ENCODE measurements around the gene ADM2. TPM values are rescaled to one million over a fixed set of nuclear protein-coding genes. Genes with fewer than 3 reads are reported as not detected.

Gene ADM2
- polyA plus RNA-seq, 1 of the 3 experiments (the other 2 are of a cell fraction): 0.61 TPM

DNA sequence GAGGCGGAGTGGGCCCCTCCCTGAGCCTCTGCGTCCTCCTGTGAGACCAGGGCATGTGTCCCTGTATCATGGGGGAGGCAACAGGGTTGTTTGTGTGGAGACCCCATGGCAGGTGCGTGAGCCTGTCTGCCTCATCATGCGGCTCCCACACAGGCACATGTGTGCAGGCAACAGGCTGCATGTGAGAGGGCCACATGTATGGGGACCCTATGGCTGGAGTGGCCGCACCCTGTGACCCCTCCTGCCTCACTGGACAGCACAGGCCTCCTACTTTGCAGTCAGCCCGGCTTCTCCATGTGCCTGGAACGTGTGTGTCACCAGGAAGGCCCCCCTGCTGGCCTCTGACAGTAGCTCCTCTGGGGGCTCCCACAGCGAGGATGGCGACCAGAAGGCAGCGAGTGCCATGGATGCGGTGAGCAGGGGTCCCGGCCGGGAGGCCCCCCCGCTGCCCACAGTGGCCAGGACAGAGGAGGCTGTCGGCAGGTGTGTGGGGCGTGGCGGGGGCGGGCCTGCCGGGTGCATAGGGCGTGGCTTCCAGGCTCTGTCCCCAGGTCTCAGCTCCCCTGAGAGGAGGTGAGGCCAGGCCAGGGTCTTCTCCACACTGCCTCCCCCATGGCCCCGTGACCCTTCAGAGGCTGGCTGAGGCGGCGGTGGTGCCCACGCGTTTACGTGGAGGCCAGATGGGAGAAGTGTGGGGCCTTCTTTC is 40.6 kb upstream of the ADM2 start:
- H3K9ac ChIP-seq: no peak overlapping the region
- CTCF ChIA-PET: interaction anchor here (1.1 to 1.2 kb wide), 2 partner anchors 18 to 41 kb away, joined by 3 read pairs; no protein-coding TSS in a partner anchor
- POLR2A ChIA-PET: no interaction called here
- H3K36me3 ChIP-seq (replicated peaks in 1 of 2; ENCODE audit: control insufficient read depth in 1 of 2, insufficient read depth in 2 of 2, low read length in 1 of 2): peaks cover 0 to 67% of the 10 kb centered on the region in 2 experiments
- no peak overlapping the region for H3K4me2 ChIP-seq
- peaks cover 6% of the 10 kb centered on the region; the same call in 1 of the 2 replicates for H4K20me1 ChIP-seq (ENCODE audit: insufficient read depth)
- 96% methylated on average over 8 of the region's 26 CpGs for WGBS (ENCODE audit: low lambda C conversion rate)
- H3K9me2 ChIP-seq: no peaks in the 10 kb centered on the region
- H3K79me2 ChIP-seq (ENCODE audit: insufficient read depth): no peaks in the 10 kb centered on the region
- no peak for DNase-seq
- no peak for TF ChIP-seq YY1 (IDR thresholded peaks at IDR 0.05; ENCODE audit: low read depth)
- peaks cover 5 to 9% of the 10 kb centered on the region in 2 experiments; a peak in 1 of 4 replicates for H3K4me1 ChIP-seq (ENCODE audit: control insufficient read depth in 1 of 2, insufficient read depth in 2 of 2, low read depth in 1 of 2, low read length in 1 of 2)
- H3K27ac ChIP-seq (ENCODE audit: low read depth in 2 of 2, low read length in 1 of 2): no peak overlapping the region
- H3K4me3 ChIP-seq (ENCODE audit: low read depth in 2 of 2, low read length in 1 of 2): no peak overlapping the region
- H3K27me3 ChIP-seq (ENCODE audit: insufficient read depth): no peaks in the 10 kb centered on the region
- no peak overlapping the region for H2AFZ ChIP-seq (ENCODE audit: low read depth)
- H3F3A ChIP-seq (replicated peaks; ENCODE audit: insufficient read depth): peaks cover 9% of the 10 kb centered on the region
- H3K9me3 ChIP-seq: no peaks in the 10 kb centered on the region

GRCh38 chr22:50441428-50441993 is 39.8 kb upstream of the ADM2 start:
- no peaks in the 10 kb centered on the region for H3K9me2 ChIP-seq
- H3F3A ChIP-seq (replicated peaks; ENCODE audit: insufficient read depth): peaks cover 9% of the 10 kb centered on the region
- H2AFZ ChIP-seq (ENCODE audit: low read depth): no peak overlapping the region
- no peak for DNase-seq
- H3K4me3 ChIP-seq (ENCODE audit: low read depth in 2 of 2, low read length in 1 of 2): no peak overlapping the region
- peaks cover 10% of the 10 kb centered on the region; the same call in 1 of the 2 replicates for H4K20me1 ChIP-seq (ENCODE audit: insufficient read depth)
- H3K4me2 ChIP-seq: no peak overlapping the region
- ChIA-PET POLR2A (no interaction called here), CTCF (interaction anchor here (0.6 to 1.3 kb wide), 4 partner anchors 15 to 122 kb away, joined by 3 to 4 read pairs (median 3); no protein-coding TSS in a partner anchor)
- H3K79me2 ChIP-seq (ENCODE audit: insufficient read depth): no peaks in the 10 kb centered on the region
- no peak for TF ChIP-seq USF2 (IDR thresholded peaks at IDR 0.05; ENCODE audit: borderline replicate concordance, low read depth, low read length)
- 90% methylated on average over 11 of the region's 17 CpGs for WGBS (ENCODE audit: low lambda C conversion rate)
- H3K27ac ChIP-seq (ENCODE audit: low read depth in 2 of 2, low read length in 1 of 2): no peak overlapping the region
- no peaks in the 10 kb centered on the region for H3K27me3 ChIP-seq (ENCODE audit: insufficient read depth)
- H3K4me1 ChIP-seq (ENCODE audit: control insufficient read depth in 1 of 2, insufficient read depth in 2 of 2, low read depth in 1 of 2, low read length in 1 of 2): peaks cover 5 to 9% of the 10 kb centered on the region in 2 experiments; a peak in 1 of 4 replicates
- H3K9me3 ChIP-seq: no peaks in the 10 kb centered on the region
- H3K9ac ChIP-seq: no peak overlapping the region
- H3K36me3 ChIP-seq (replicated peaks in 1 of 2; ENCODE audit: control insufficient read depth in 1 of 2, insufficient read depth in 2 of 2, low read length in 1 of 2): peaks cover 0 to 61% of the 10 kb centered on the region in 2 experiments

DNA sequence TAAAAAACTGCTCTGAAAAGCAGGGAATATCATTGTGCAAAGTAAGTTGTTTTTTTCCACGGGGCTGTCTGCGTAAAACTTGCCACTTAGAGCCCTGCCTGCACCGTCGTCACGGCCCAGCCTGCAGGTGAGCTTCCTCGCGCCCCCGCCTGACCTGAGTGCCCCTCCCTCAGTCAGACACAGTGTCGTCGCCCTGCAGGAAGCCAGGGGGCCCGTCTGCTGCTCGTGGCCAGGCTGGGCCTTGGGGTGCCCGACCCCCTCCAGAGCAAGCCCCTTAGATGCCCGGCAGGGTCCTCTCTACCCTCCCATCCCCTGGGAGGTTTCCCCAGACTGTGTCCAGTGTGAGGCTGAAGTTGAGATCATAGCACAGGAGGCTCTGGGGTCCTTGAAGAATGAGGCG is 38.1 kb upstream of the ADM2 start:
- Histone ChIP-seq H3K9me2 (no peaks in the 10 kb centered on the region), H3K9me3 (no peaks in the 10 kb centered on the region), H3K27me3 (ENCODE audit: insufficient read depth) (no peaks in the 10 kb centered on the region), H3K79me2 (ENCODE audit: insufficient read depth) (no peaks in the 10 kb centered on the region), H3K4me3 (ENCODE audit: low read depth in 2 of 2, low read length in 1 of 2) (no peak overlapping the region), H3F3A (replicated peaks; ENCODE audit: insufficient read depth) (peaks cover 9% of the 10 kb centered on the region), H3K9ac (no peak overlapping the region), H3K36me3 (replicated peaks in 1 of 2; ENCODE audit: control insufficient read depth in 1 of 2, insufficient read depth in 2 of 2, low read length in 1 of 2) (peaks cover 4 to 62% of the 10 kb centered on the region in 2 experiments), H4K20me1 (ENCODE audit: insufficient read depth) (peaks cover 10% of the 10 kb centered on the region; the same call in 1 of the 2 replicates), H3K4me1 (ENCODE audit: control insufficient read depth in 1 of 2, insufficient read depth in 2 of 2, low read depth in 1 of 2, low read length in 1 of 2) (peaks cover 5 to 9% of the 10 kb centered on the region in 2 experiments; a peak in 1 of 4 replicates), H2AFZ (ENCODE audit: low read depth) (no peak overlapping the region), H3K27ac (ENCODE audit: low read depth in 2 of 2, low read length in 1 of 2) (no peak overlapping the region; a peak in 1 of 4 replicates), H3K4me2 (no peak overlapping the region)
- ChIA-PET CTCF (interaction anchor here (0.6 to 2.0 kb wide), 2 partner anchors 12 to 39 kb away, joined by 3 to 4 read pairs; no protein-coding TSS in a partner anchor), POLR2A (no interaction called here)
- no peak for DNase-seq
- 93% methylated on average over 15 of the region's 15 CpGs for WGBS (ENCODE audit: low lambda C conversion rate)
- TF ChIP-seq JUND (IDR thresholded peaks at IDR 0.05) (no peak), TAF1 (IDR thresholded peaks at IDR 0.05; ENCODE audit: borderline replicate concordance, low read depth, low read length) (no peak), USF2 (IDR thresholded peaks at IDR 0.05; ENCODE audit: borderline replicate concordance, low read depth, low read length) (no peak), FOXM1 (IDR thresholded peaks at IDR 0.05; ENCODE audit: low read depth) (no peak), RCOR1 (IDR thresholded peaks at IDR 0.05; ENCODE audit: low read length) (no peak), REST (IDR thresholded peaks at IDR 0.05; ENCODE audit: low read depth, low read length) (no peak), POLR2AphosphoS5 (IDR thresholded peaks at IDR 0.05; ENCODE audit: low read depth, low read length) (no peak; the same call in 1 of the 2 replicates), NRF1 (IDR thresholded peaks at IDR 0.05; ENCODE audit: low read depth, low read length) (no peak), SMC3 (IDR thresholded peaks at IDR 0.05; ENCODE audit: low read depth, low read length) (no peak)
- TF ChIP-seq, protein P1, sequence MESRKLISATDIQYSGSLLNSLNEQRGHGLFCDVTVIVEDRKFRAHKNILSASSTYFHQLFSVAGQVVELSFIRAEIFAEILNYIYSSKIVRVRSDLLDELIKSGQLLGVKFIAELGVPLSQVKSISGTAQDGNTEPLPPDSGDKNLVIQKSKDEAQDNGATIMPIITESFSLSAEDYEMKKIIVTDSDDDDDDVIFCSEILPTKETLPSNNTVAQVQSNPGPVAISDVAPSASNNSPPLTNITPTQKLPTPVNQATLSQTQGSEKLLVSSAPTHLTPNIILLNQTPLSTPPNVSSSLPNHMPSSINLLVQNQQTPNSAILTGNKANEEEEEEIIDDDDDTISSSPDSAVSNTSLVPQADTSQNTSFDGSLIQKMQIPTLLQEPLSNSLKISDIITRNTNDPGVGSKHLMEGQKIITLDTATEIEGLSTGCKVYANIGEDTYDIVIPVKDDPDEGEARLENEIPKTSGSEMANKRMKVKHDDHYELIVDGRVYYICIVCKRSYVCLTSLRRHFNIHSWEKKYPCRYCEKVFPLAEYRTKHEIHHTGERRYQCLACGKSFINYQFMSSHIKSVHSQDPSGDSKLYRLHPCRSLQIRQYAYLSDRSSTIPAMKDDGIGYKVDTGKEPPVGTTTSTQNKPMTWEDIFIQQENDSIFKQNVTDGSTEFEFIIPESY (IDR thresholded peaks at IDR 0.05; ENCODE audit: borderline replicate concordance, low read depth): no peak

Data from SK-N-SH (cell line).